AG04449 (cell line): ENCODE data around the gene CUL9.

ENCODE experiments used
- CTCF ChIA-PET: fragments of 350-600 bp; formaldehyde crosslinking; extraction: SDS; loops from one replicate; lab custom pipeline; 2021; ENCODE audit warnings: antibody characterized with exemption; lab: Yijun Ruan, JAX
- POLR2A ChIA-PET: fragments of 400-600, 350-600 bp; formaldehyde crosslinking; extraction: SDS; loops from one replicate; lab custom pipeline; 2020; ENCODE audit warnings: antibody characterized with exemption, inconsistent platforms; lab: Yijun Ruan, JAX
- DNase-seq: peaks from one replicate; pipeline ENCODE4 v3.0.0-alpha.2; 2010; ENCODE audit warnings: low read depth, low spot score
- H3K4me3 ChIP-seq: 2 replicates; pipeline ENCODE4 v1.5.1; 2011; ENCODE audit warnings: low read depth, mild to moderate bottlenecking, control low read depth, low read length
- TF ChIP-seq, protein P1 (sequence below): IDR thresholded peaks from one replicate; pipeline ENCODE4 v1.5.1; 2011; ENCODE audit warnings: mild to moderate bottlenecking, moderate library complexity, low read length, control low read depth, inconsistent platforms; ENCODE audit not compliant: insufficient read depth; ENCODE audit errors: missing control alignments

CUL9 gene

DNA sequence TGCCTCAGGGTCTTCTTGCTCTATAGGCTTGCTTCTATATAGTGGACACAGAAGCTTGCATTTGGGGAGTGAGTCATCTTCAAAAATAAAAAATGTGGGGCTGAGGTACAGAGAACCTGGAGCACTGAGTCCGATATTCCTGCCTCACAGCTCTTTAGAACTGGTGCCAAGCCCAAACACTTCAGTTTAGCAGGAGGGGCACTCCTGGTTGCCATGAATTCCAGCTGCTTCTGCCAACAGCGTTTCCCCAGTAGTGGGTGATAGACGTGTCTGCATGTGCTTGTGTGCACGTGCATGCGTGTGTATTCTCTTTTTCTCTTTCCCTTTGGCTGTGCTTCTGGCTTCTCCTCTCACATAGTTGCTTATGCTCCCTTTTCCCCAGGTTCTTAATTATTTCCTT, 35.4 kb downstream of the CUL9 start:
- no peak overlapping the region for H3K4me3 ChIP-seq
- POLR2A ChIA-PET = no interaction called here
- TF ChIP-seq, protein P1, sequence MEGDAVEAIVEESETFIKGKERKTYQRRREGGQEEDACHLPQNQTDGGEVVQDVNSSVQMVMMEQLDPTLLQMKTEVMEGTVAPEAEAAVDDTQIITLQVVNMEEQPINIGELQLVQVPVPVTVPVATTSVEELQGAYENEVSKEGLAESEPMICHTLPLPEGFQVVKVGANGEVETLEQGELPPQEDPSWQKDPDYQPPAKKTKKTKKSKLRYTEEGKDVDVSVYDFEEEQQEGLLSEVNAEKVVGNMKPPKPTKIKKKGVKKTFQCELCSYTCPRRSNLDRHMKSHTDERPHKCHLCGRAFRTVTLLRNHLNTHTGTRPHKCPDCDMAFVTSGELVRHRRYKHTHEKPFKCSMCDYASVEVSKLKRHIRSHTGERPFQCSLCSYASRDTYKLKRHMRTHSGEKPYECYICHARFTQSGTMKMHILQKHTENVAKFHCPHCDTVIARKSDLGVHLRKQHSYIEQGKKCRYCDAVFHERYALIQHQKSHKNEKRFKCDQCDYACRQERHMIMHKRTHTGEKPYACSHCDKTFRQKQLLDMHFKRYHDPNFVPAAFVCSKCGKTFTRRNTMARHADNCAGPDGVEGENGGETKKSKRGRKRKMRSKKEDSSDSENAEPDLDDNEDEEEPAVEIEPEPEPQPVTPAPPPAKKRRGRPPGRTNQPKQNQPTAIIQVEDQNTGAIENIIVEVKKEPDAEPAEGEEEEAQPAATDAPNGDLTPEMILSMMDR = no peak
- CTCF ChIA-PET = interaction anchor here (1.1 to 9.9 kb wide), 4 partner anchors 9 to 290 kb away, joined by 3 to 98 read pairs (median 4); partner anchors contain the start of gene DNPH1
- no peak for DNase-seq

DNA sequence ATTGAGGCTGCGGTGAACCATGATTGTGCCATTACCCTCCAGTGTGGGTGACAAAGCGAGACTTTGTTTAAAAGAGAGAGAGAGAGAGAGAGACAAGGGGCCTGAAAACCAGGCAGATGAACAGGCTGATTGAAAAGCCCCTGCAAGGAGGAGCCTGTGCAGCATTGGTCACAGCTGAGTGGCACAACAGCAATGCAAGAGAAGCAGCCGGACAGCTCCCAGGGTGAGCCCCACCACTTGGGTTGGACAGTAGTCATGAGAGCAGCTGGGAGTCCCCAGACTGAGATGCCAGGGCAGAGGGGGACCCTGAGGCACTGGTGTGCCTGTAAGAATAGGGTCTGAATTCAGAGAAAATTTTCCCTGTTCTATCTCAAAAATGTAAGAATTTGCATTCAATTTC, 37.1 kb downstream of the CUL9 start:
- H3K4me3 ChIP-seq = no peak overlapping the region
- CTCF ChIA-PET = interaction anchor here (1.5 to 9.9 kb wide), 3 partner anchors 10 to 288 kb away, joined by 3 to 98 read pairs (median 5); partner anchors contain the start of gene DNPH1
- POLR2A ChIA-PET = interaction anchor here (0.6 kb wide), 1 partner anchor 165 kb away, joined by 3 read pairs; the partner anchor contains the start of gene CUL7
- DNase-seq = no peak
- TF ChIP-seq, protein P1 = no peak

DNA sequence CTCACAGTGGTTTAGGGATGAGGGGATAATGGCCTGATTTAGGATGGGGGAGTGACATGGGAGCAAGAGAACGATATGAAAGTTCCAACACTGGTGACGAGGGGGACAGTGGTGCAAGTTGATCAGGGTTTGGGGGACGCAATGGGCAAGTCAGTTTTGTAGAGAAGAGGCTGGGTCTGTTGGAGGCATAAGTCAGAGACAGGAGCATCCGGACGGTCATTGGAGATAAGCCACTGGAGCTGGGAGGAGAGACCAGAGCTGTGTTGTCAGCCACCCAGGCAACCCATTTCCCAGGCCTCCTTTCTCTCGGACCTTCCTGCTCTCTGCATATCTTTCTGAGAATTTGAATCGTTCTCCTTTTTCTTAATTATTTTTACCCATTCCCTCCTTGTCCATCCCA, 37.8 kb downstream of the CUL9 start:
- DNase-seq = no peak
- TF ChIP-seq, protein P1 = no peak
- H3K4me3 ChIP-seq = no peak overlapping the region
- ChIA-PET CTCF (interaction anchor here (2.0 to 9.9 kb wide), 2 partner anchors 9 to 114 kb away, joined by 5 to 98 read pairs; partner anchors contain the start of gene DNPH1), POLR2A (no interaction called here)

DNA sequence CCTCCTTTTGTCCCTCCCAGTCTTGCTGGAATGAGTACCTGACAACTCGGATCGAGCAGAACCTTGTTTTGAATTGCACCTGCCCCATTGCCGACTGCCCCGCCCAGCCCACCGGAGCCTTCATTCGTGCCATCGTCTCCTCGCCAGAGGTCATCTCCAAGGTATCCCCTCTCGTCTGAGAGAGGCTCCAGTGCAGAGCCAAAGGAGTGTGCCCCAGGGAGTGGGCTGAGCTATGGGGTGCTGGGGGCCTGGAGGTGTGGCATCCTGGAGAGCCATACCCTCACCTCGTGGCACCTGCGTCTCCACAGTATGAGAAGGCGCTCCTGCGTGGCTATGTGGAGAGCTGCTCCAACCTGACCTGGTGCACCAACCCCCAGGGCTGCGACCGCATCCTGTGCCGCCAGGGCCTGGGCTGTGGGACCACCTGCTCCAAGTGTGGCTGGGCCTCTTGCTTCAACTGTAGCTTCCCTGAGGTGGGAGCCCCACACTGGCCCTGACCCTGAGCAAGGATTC, 38.5 kb downstream of the CUL9 start:
- DNase-seq = no peak
- no peak overlapping the region for H3K4me3 ChIP-seq
- TF ChIP-seq, protein P1 = no peak
- CTCF ChIA-PET = interaction anchor here (1.3 to 9.9 kb wide), 3 partner anchors 8 to 114 kb away, joined by 3 to 98 read pairs (median 5); partner anchors contain the start of gene DNPH1
- POLR2A ChIA-PET = no interaction called here

DNA sequence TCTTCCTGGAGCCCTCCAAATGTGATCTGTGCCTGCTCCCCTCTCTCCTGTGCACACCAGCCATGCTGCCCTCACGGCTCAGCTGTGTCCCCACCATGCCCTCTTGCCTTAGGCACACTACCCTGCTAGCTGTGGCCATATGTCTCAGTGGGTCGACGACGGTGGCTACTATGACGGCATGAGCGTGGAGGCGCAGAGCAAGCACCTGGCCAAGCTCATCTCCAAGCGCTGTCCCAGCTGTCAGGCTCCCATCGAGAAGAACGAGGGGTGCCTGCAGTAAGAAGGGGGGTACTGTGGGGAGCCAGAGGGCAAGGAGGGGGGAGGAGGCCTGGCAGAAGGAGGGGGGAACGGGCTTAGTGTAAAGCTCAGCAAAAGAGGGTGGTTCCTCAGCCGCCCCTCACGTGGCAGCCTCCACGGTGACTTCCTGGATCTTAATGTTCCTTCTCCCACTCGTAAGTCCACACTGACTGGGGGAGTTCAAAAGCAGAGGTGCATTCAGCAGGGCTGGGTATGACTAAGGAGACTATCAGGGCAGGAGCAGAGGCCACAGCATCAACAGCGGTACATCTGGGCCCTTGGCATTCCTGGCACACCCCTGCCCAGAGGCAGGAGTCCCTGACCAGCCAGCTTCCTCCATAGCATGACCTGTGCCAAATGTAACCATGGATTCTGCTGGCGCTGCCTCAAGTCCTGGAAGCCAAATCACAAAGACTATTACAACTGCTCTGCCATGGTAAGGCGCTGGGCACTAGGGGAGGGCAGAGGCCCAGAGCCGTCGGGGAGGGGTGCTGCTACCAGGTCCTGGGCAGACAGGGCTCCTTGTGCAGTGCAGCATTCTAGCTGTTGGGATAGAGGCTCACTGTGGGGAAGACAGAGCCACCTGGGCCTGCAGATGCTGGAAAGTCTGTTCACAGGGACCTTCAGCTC, 39.3 kb downstream of the CUL9 start:
- DNase-seq = no peak
- ChIA-PET POLR2A (no interaction called here), CTCF (interaction anchor here (1.3 to 9.9 kb wide), 2 partner anchors 8 to 113 kb away, joined by 3 to 98 read pairs; partner anchors contain the start of gene DNPH1)
- H3K4me3 ChIP-seq = no peak overlapping the region
- TF ChIP-seq, protein P1 = no peak
